HG03095 (cell line): ENCODE data around the gene NSRP1.
"Not testable (repeated sequence)": the region's sequence is repeated elsewhere in the genome, so short reads cannot be mapped to it uniquely, and the experiment has no call there.

Source experiments
- ATAC-seq: cut with Tn5 transposase; IDR thresholded peaks from one replicate; pipeline ENCODE4 v1.9.1; 2021; ENCODE audit warnings: moderate library complexity; ENCODE audit not compliant: unreplicated experiment

NSRP1 gene

DNA sequence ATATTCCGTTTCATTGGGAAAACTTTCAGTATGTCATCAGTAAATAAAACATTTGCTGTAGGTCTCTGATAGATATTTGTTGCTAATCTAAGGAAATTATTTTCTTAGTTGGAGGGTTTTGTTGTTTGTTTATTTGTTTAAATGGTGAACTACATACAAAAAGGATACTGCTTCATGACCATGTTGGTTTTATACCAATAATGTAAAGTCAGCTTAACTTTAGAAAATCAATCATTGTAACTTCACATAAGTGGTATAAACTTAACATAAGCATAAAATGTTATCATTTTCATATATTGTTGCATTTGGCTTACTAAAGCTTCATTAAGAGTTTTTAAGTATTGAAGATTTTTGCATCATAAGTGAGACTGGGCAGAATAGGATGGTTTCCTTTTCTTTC lies 57.9 kb downstream of the NSRP1 start:
- ATAC-seq, result no peak

- no peak for ATAC-seq
Measured at GRCh38 chr17:30176855-30177254, 60.2 kb downstream of the NSRP1 start.

GRCh38 chr17:30186761-30187160 lies 70.1 kb downstream of the NSRP1 start:
- no peak for ATAC-seq

GRCh38 chr17:30187573-30187972 lies 71.0 kb downstream of the NSRP1 start:
- ATAC-seq, result no peak

- ATAC-seq, result no peak
Measured at GRCh38 chr17:30188211-30188939, 71.8 kb downstream of the NSRP1 start.

DNA sequence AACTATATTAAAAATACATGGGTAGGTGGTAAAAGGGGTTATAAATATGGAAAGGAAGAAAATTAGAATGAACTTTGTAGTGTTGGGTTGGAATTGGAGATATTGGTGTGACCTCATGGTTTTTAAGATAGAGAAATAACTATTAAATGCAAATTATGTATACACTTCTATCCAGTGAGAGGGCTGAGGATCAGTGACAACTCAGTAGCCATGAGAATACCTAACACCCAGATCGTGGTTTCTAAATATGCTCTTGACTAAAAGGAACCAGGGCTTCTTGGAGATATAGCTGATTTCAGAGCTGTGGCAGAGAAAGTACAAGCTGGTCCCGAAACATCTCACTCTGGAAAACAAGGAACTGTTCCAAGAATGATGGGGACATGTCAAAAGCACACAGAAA lies 74.5 kb downstream of the NSRP1 start:
- ATAC-seq, result no peak

- ATAC-seq, result no peak
Measured at GRCh38 chr17:30196504-30196903, 79.9 kb downstream of the NSRP1 start.

DNA sequence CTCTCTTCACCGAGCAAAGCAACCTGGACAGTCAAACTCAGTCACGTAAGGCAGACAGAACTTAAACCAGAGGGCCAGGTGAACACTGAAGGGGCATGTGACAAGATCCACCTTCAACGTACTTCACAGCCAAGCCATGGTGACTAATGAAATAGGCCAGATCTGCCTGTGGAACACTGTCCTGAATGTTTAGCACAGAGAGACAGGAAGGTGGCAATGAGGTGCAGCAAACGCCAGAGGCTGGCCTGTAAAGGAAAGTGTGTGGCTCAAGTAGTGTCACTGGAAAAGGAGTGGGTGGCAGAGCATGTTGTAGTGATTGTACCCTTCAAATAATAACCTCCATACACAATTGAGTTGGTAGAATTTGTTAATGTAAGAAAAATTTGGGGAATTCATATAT lies 80.8 kb downstream of the NSRP1 start:
- no peak for ATAC-seq

- no peak for ATAC-seq
Measured at GRCh38 chr17:30199600-30199999, 83.0 kb downstream of the NSRP1 start.

DNA sequence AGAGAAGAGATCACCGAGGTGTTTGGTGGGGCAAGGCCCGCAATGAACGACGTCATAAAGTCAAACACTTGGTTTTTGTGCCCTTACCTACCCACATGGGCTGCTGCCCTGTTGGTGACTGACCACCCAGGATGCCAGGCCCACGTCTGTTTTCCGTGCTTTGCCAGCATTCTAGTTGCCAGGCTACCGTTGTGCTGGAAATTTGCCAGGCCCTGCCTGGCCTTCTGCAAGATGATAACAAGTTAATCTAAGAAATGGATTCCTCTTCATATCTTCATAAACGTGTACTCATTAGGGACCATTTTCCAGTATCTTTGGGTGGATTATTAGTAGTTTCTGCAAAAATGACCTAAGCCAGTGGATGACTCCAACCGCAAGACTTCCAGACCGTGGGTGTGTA lies 83.5 kb downstream of the NSRP1 start:
- no peak for ATAC-seq

DNA sequence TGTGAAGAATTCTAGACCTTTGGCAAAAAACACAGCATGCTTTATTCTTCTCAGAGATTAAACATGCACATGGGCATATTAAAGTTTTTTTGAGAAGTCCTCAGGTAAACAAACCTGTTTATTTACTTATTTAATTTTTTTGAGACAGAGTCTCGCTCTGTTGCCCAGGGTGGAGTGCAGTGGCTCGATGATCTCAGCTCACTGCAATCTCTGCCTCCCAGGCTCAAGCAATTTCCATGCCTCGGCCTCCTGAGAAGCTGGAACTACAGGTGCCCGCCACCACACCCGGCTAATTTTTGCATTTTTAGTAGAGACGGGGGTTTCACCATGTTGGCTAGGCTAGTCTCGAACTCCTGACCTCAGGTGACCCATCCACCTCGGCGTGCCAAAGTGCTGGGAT lies 84.0 kb downstream of the NSRP1 start:
- ATAC-seq, result not testable (repeated sequence)

DNA sequence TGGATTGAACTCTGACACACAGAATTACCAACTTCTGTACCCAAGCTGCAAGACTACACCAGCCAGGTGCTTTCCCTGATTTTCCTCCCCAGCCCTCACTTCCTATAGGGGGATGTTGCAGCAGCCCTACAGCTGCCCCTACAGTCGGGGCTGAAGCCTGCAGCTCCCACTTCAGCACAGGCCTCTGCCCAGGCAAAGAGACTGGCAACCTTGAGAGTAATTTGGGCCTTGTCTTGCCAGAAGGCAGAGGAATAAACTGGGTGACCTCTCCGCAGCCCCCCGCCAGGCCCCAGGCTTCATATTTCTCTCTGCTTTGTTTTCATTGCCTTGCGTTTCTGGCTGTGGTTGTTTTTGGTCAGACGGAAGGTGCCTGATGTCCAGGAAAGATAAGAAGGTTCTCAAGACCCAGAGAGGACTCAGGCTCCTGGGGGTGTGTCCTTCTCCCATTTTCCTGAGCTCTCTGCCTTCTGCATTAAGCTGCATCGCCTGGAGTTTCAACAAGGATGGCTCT lies 86.9 kb downstream of the NSRP1 start:
- no peak for ATAC-seq

- ATAC-seq, result no peak
Measured at GRCh38 chr17:30207655-30208054, 91.0 kb downstream of the NSRP1 start.

DNA sequence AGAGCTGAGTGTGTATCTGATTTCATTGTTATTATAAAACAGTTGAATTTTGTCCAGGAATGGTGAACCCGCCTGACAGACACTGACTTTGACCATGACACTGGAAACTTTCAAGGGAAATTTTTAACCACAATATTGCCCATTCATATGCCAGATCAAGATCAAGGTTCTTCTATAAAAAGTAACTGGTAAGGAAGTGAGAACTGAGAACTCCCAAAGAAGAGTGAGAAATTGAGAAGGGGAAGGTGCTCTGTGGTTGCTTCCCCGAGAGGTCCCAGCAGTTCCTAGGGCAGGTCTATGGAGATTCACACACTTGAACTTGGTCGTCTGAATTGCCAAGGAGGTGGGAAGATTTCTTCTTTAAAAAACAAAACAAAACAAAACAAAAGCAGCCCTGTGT lies 91.6 kb downstream of the NSRP1 start:
- ATAC-seq, result no peak

DNA sequence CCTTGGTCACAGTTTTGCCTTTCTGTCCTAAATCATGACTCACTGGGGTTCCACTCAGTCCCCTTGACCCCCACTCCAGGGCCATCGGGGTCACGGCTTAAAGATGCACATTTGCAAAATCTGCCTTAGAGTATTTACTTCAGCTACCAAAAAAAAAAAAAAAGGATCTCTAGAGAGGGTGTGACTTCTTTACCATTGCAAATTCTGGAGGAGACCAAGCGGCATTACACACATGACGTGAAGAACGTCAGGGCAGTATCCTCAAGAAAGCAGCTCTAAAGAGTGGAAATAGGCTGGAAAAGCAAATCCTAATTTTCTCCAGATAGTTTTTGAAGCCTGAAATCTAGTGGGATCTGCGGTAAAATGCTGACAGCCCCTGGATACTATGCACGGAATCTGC lies 93.3 kb downstream of the NSRP1 start:
- no peak for ATAC-seq

GRCh38 chr17:30210366-30210765 lies 93.8 kb downstream of the NSRP1 start:
- ATAC-seq, result no peak

DNA sequence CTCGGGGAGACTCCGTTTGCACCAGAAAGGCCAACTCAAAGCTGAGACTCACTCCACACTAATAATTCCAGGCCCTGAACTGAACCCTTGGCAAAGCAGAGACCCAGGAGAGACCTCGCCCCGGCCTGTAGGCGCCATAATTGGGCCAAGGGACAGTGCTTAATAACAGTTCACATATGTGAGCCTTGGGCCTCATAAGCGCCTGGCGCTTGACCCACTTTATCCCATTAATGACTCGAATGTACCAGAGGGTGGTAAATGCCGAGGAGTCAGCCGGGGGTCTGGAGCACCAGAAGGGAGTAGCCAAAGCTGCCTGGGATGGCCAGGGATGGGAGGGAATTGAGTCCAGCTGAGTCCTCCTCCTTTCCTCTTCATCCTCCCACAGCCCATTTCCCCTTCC lies 94.3 kb downstream of the NSRP1 start:
- no peak for ATAC-seq

- no peak for ATAC-seq
Measured at GRCh38 chr17:30211371-30211770, 94.8 kb downstream of the NSRP1 start.

- ATAC-seq, result no peak
Measured at GRCh38 chr17:30212750-30213149, 96.1 kb downstream of the NSRP1 start.

DNA sequence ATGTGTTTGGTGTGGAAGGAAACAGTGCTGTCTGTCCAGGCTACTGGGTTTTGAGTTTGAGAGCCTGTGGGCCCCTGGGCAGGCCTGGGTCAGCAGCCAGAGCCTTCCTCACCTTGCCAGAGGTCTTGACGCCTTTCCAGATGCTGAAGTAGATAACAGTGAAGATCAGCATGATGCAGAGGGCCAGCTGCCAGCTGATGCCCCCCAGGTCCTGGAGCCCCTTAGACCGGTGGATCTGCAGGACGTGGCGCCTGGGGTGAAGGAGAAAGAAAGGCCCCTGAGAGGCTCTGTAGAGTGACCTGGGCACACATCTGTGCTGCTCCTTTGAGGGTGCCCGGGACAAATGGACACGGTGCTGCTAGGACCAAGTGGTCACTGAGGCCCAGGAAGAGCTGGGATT lies 100.4 kb downstream of the NSRP1 start:
- ATAC-seq, result no peak

- no peak for ATAC-seq
Measured at GRCh38 chr17:30217746-30218245, 101.2 kb downstream of the NSRP1 start.

DNA sequence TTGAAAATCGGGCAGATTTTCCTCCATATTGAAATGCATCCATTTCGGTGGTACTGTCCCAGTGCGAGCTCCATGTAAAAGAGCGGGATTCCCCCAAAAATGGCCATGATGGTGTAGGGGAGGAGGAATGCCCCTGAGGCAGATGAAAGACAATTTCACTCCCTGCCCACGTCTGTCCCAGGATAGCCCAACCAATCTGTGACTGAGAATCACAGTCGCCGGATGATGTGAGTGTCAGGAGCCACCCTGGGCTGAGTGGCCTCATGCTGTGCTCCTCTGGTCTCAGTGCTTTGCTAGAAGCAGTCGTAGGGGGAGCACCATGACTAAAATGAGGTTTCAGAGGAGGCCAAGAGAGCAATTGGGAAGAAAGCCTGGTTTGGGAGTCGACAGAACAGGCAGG lies 102.2 kb downstream of the NSRP1 start:
- no peak for ATAC-seq

GRCh38 chr17:30219315-30219714 lies 102.7 kb downstream of the NSRP1 start:
- no peak for ATAC-seq
